ENCODE measurements around the gene GDPD1. TPM values are rescaled to one million over a fixed set of nuclear protein-coding genes. Genes with fewer than 3 reads are reported as not detected.

The GDPD1 gene
- total and polyA plus RNA-seq, 9 of the 15 experiments (the other 6 are each of a cell fraction or from before 2014, with no cell fraction given): 5.7 to 15.2 (median 9.3) TPM

DNA sequence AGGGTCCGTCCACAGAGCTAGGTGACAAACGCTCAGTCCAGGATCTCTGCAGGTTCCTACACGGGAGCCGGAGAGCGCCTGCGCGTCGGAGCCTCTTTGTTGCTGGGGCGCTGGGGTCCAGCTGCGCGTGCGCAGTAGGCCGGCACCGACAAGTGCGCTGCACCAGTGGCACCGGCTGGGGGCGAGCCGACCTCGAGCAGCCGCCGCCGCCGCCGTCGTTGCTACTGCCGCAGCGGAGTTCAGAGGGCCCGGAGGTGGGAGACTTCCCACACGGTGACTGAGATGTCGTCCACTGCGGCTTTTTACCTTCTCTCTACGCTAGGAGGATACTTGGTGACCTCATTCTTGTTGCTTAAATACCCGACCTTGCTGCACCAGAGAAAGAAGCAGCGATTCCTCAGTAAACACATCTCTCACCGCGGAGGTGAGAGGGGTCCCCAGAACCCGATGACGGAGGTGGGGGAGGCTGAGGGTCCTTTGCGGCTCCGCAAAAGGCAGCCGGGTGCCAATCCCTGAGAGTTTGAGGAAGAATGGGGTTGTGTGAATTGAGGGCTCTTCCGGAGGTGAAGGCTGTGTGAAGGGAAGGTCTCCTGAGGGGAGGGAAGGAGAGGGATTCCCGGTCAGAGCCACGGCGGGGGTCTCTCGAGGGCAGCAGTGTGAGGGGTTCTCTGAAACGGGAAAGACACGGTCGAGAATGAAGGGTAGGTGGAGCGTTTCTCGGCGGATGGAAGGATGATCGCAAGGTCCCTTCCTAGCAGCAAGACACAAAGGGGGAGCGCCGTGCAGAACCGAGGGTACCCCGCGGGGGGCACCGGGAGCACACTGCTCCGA, at the start of gene GDPD1 (continued):
- TF ChIP-seq, protein P1, sequence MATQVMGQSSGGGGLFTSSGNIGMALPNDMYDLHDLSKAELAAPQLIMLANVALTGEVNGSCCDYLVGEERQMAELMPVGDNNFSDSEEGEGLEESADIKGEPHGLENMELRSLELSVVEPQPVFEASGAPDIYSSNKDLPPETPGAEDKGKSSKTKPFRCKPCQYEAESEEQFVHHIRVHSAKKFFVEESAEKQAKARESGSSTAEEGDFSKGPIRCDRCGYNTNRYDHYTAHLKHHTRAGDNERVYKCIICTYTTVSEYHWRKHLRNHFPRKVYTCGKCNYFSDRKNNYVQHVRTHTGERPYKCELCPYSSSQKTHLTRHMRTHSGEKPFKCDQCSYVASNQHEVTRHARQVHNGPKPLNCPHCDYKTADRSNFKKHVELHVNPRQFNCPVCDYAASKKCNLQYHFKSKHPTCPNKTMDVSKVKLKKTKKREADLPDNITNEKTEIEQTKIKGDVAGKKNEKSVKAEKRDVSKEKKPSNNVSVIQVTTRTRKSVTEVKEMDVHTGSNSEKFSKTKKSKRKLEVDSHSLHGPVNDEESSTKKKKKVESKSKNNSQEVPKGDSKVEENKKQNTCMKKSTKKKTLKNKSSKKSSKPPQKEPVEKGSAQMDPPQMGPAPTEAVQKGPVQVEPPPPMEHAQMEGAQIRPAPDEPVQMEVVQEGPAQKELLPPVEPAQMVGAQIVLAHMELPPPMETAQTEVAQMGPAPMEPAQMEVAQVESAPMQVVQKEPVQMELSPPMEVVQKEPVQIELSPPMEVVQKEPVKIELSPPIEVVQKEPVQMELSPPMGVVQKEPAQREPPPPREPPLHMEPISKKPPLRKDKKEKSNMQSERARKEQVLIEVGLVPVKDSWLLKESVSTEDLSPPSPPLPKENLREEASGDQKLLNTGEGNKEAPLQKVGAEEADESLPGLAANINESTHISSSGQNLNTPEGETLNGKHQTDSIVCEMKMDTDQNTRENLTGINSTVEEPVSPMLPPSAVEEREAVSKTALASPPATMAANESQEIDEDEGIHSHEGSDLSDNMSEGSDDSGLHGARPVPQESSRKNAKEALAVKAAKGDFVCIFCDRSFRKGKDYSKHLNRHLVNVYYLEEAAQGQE (IDR thresholded peaks at IDR 0.05; ENCODE audit: borderline replicate concordance): peak; percentile 75; the same call in 1 of the 2 replicates
- TF ChIP-seq, protein P1 (CRISPR knock-in tag; IDR thresholded peaks at IDR 0.05; ENCODE audit: low read depth): no peak
- TF ChIP-seq ILK (tag; IDR thresholded peaks at IDR 0.05; ENCODE audit: borderline replicate concordance, low read depth): no peak
- no peak for TF ChIP-seq ZNF143 (CRISPR knock-in tag; IDR thresholded peaks at IDR 0.05)
- TF ChIP-seq, protein P2, sequence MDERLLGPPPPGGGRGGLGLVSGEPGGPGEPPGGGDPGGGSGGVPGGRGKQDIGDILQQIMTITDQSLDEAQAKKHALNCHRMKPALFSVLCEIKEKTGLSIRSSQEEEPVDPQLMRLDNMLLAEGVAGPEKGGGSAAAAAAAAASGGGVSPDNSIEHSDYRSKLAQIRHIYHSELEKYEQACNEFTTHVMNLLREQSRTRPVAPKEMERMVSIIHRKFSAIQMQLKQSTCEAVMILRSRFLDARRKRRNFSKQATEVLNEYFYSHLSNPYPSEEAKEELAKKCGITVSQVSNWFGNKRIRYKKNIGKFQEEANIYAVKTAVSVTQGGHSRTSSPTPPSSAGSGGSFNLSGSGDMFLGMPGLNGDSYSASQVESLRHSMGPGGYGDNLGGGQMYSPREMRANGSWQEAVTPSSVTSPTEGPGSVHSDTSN (CRISPR knock-in tag; IDR thresholded peaks at IDR 0.05; ENCODE audit: low read depth): no peak
- TF ChIP-seq, protein P2 (tag; conservative IDR thresholded peaks at IDR 0.05; ENCODE audit: low read depth): no peak
- TF ChIP-seq ZNF695 (CRISPR knock-in tag; IDR thresholded peaks at IDR 0.05): no peak
- TF ChIP-seq KDM5B (IDR thresholded peaks at IDR 0.05; ENCODE audit: insufficient replicate concordance, low read depth, low read length): peak; percentile 65
- TF ChIP-seq ELF4 (CRISPR knock-in tag; IDR thresholded peaks at IDR 0.05): no peak
- no peak for TF ChIP-seq PTTG1 (tag; IDR thresholded peaks at IDR 0.05; ENCODE audit: low read depth)
- no peak for TF ChIP-seq MBD2 (IDR thresholded peaks at IDR 0.05; ENCODE audit: borderline replicate concordance, low read depth)
- peak; percentile 73 for TF ChIP-seq SMC3 (conservative IDR thresholded peaks at IDR 0.05; ENCODE audit: insufficient read depth, low read depth, low read length)
- no peak for TF ChIP-seq ZC3H8 (IDR thresholded peaks at IDR 0.05)
- peak; percentile 49; the same call in 1 of the 2 replicates for TF ChIP-seq ETV1 (tag; conservative IDR thresholded peaks at IDR 0.05; ENCODE audit: low read depth)
- TF ChIP-seq EZH2 (IDR thresholded peaks at IDR 0.05; ENCODE audit: borderline replicate concordance, low read depth, low read length): no peak

Data from K562 (cell line).